HG03135 (cell line): ENCODE results near the gene ATG5.

Experiments
- ATAC-seq: cut with Tn5 transposase; IDR thresholded peaks from one replicate; pipeline ENCODE4 v1.9.1; 2021; ENCODE audit warnings: mild to moderate bottlenecking, moderate library complexity; ENCODE audit not compliant: unreplicated experiment

Gene ATG5

GRCh38 chr6:106184629-106185028, 140.9 kb downstream of the ATG5 start:
- no peak for ATAC-seq

- ATAC-seq = no peak
Measured at GRCh38 chr6:106183430-106183829, 142.1 kb downstream of the ATG5 start.

- peak; percentile 68 for ATAC-seq
Measured at GRCh38 chr6:106182455-106182854, 143.1 kb downstream of the ATG5 start.

GRCh38 chr6:106181664-106182418, 143.7 kb downstream of the ATG5 start:
- no peak for ATAC-seq

GRCh38 chr6:106180208-106180607, 145.4 kb downstream of the ATG5 start:
- ATAC-seq = no peak

GRCh38 chr6:106178900-106179299, 146.7 kb downstream of the ATG5 start:
- no peak for ATAC-seq

GRCh38 chr6:106177786-106178185, 147.8 kb downstream of the ATG5 start:
- no peak for ATAC-seq

GRCh38 chr6:106173124-106173879, 152.3 kb downstream of the ATG5 start:
- ATAC-seq = no peak

GRCh38 chr6:106170030-106170791, 155.3 kb downstream of the ATG5 start:
- ATAC-seq = no peak

- ATAC-seq = no peak
Measured at GRCh38 chr6:106169517-106169916, 156.0 kb downstream of the ATG5 start.

GRCh38 chr6:106168097-106168888, 157.3 kb downstream of the ATG5 start:
- ATAC-seq = no peak

GRCh38 chr6:106167096-106167814, 158.3 kb downstream of the ATG5 start:
- ATAC-seq = peak; percentile 40

- no peak for ATAC-seq
Measured at GRCh38 chr6:106165885-106166485, 159.6 kb downstream of the ATG5 start.

GRCh38 chr6:106163966-106164877, 161.3 kb downstream of the ATG5 start:
- ATAC-seq = peak; percentile 51

- ATAC-seq = peak; percentile 39
Measured at GRCh38 chr6:106163446-106163965, 162.1 kb downstream of the ATG5 start.

GRCh38 chr6:106162921-106163320, 162.6 kb downstream of the ATG5 start:
- ATAC-seq = no peak

- ATAC-seq = no peak
Measured at GRCh38 chr6:106161893-106162292, 163.7 kb downstream of the ATG5 start.

- ATAC-seq = no peak
Measured at GRCh38 chr6:106161311-106161874, 164.2 kb downstream of the ATG5 start.
